B cell (primary cell): ENCODE measurements around the gene NECAP2. TPM values are rescaled to one million over a fixed set of nuclear protein-coding genes. Genes with fewer than 3 reads are reported as not detected.
"Not testable (repeated sequence)": the region's sequence is repeated elsewhere in the genome, so short reads cannot be mapped to it uniquely, and the experiment has no call there.

Experiments
- ATAC-seq: fragments of 200-7000 bp; cut with Tn5 transposase; one replicate; pipeline ENCODE4 v1.10.0; 2021; ENCODE audit warnings: low read depth, mild to moderate bottlenecking, moderate number of reproducible peaks, moderate library complexity
- CTCF ChIA-PET: fragments of 350-600 bp; sonication (Branson Sonifier 250); formaldehyde crosslinking; loops from one replicate; lab custom pipeline; 2021; ENCODE audit warnings: antibody characterized with exemption, inconsistent platforms; lab: Charles Lee
- POLR2A ChIA-PET: fragments of 350-600 bp; sonication (Branson Sonifier 250); formaldehyde crosslinking; loops from one replicate; lab custom pipeline; 2021; ENCODE audit warnings: antibody characterized with exemption; lab: Charles Lee
- DNase-seq: peaks from one replicate; pipeline ENCODE4 v3.0.0; 2013
- H2AFZ ChIP-seq: 2 replicates; pipeline ENCODE4 v1.6.1; 2012; ENCODE audit warnings: mild to moderate bottlenecking, low read depth, low read length; ENCODE audit not compliant: insufficient read depth, poor library complexity, severe bottlenecking
- H3K27ac ChIP-seq, 2 donors: 1 replicate in 1 of 2; 2 replicates in 1 of 2; pipeline ENCODE4 v1.5.1; 2012 to 2013; ENCODE audit warnings: low read length in 2 of 2, mild to moderate bottlenecking in 2 of 2, moderate library complexity in 1 of 2
- H3K27me3 ChIP-seq, 4 experiments: fragments of 200-600 bp in 1 of 4; sonication (generic) in 1 of 4; replicated peaks in 1 of 4; 1 replicate in 2 of 4; 2 replicates in 2 of 4; pipeline versions ENCODE4 v1.6.1 to v1.7.0; 2013 to 2016; ENCODE audit warnings: low read length in 3 of 4, mild to moderate bottlenecking in 2 of 4, mixed read lengths in 1 of 4, moderate library complexity in 1 of 4; ENCODE audit not compliant: insufficient read depth in 4 of 4, control insufficient read depth in 3 of 4; ENCODE audit errors: control extremely low read depth in 1 of 4
- H3K36me3 ChIP-seq, 2 experiments: replicated peaks in 1 of 2; 1 replicate in 1 of 2; 2 replicates in 1 of 2; pipeline versions ENCODE4 v1.6.1 to v1.7.1; 2013; ENCODE audit warnings: low read length in 1 of 2; ENCODE audit not compliant: insufficient read depth in 2 of 2, control insufficient read depth in 1 of 2; ENCODE audit errors: control extremely low read depth in 1 of 2, extremely low read depth in 1 of 2
- H3K4me1 ChIP-seq, 2 donors: fragments of 200-600 bp in 1 of 2; sonication (generic) in 1 of 2; 1 replicate in 1 of 2; 2 replicates in 1 of 2; pipeline versions ENCODE4 v1.5.1 to v1.6.1; 2013 to 2017; ENCODE audit warnings: low read length in 2 of 2; ENCODE audit not compliant: control insufficient read depth in 2 of 2, insufficient read depth in 2 of 2
- H3K4me2 ChIP-seq: replicated peaks from 2 replicates; pipeline ENCODE3; 2012; ENCODE audit warnings: mild to moderate bottlenecking, low read depth, low read length; ENCODE audit not compliant: poor library complexity, severe bottlenecking
- H3K4me3 ChIP-seq, 5 experiments: fragments of 200-600 bp in 1 of 5; sonication (generic) in 1 of 5; 1 replicate in 3 of 5; 2 replicates in 2 of 5; pipeline versions ENCODE4 v1.5.1 to v1.7.0; 2011 to 2016; ENCODE audit warnings: low read length in 4 of 5, mild to moderate bottlenecking in 4 of 5, low read depth in 2 of 5, control low read depth in 1 of 5, moderate library complexity in 1 of 5; ENCODE audit not compliant: insufficient read depth in 1 of 5; ENCODE audit errors: control extremely low read depth in 1 of 5, extremely low read depth in 1 of 5
- H3K79me2 ChIP-seq: fragments of 200-600 bp; sonication (generic); one replicate; pipeline ENCODE4 v1.6.0; 2016; ENCODE audit warnings: low read length; ENCODE audit not compliant: control insufficient read depth, insufficient read depth
- H3K9ac ChIP-seq: fragments of 200-600 bp; sonication (generic); 2 replicates; pipeline ENCODE4 v1.6.1; 2017; ENCODE audit warnings: mild to moderate bottlenecking, low read length, moderate library complexity
- H3K9me3 ChIP-seq, 3 donors: one replicate each; pipeline versions ENCODE4 v1.6.1 to v1.7.1; 2013; ENCODE audit warnings: low read length in 2 of 3; ENCODE audit not compliant: control insufficient read depth in 2 of 3, insufficient read depth in 1 of 3; ENCODE audit errors: control extremely low read depth in 1 of 3
- H4K20me1 ChIP-seq: 2 replicates; pipeline ENCODE4 v1.6.0; 2012; ENCODE audit warnings: mild to moderate bottlenecking, low read length; ENCODE audit not compliant: insufficient read depth, control insufficient read depth, poor library complexity, severe bottlenecking
- H3K27ac Mint-ChIP-seq: one replicate; pipeline ENCODE4 v1.8.0; 2021; ENCODE audit warnings: mixed read lengths
- H3K27me3 Mint-ChIP-seq: one replicate; pipeline ENCODE4 v1.8.0; 2021; ENCODE audit warnings: mixed read lengths
- H3K4me1 Mint-ChIP-seq: one replicate; pipeline ENCODE4 v1.8.0; 2021; ENCODE audit warnings: mixed read lengths
- H3K4me3 Mint-ChIP-seq: one replicate; pipeline ENCODE4 v1.8.0; 2021; ENCODE audit warnings: mixed read lengths
- H3K9me3 Mint-ChIP-seq: one replicate; pipeline ENCODE4 v1.8.0; 2022; ENCODE audit warnings: mixed read lengths; ENCODE audit not compliant: insufficient read depth
- CTCF ChIP-seq: fragments of 200-600 bp; IDR thresholded peaks from one replicate; pipeline ENCODE4 v1.8.0; 2022; ENCODE audit warnings: antibody characterized with exemption, mild to moderate bottlenecking
- EZH2 ChIP-seq: IDR thresholded peaks from 2 replicates; pipeline ENCODE4 v1.6.1; 2012; ENCODE audit warnings: borderline replicate concordance, low read depth, mild to moderate bottlenecking, moderate library complexity, low read length; ENCODE audit not compliant: insufficient read depth, poor library complexity, severe bottlenecking
- WGBS: methylation state at CpG from one replicate; pipeline ENCODE4 v1.1.5; 2013; ENCODE audit warnings: missing lambda C conversion rate; ENCODE audit not compliant: insufficient coverage; 5-methylcytosine and 5-hydroxymethylcytosine counted together
- intact Hi-C: fragments of 100-400 bp; cut with micrococcal nuclease; formaldehyde crosslinking; loops from one replicate; pipeline ENCODE4 v1.10.0; 2022
- polyA plus RNA-seq: library from polyadenylated mRNA; depleted of rRNA; stranded (reverse); fragments of >200 nt; gene quantifications from 2 replicates; pipeline ENCODE4 v1.2.3, GENCODE V29; 2012
- total RNA-seq, 2 donors: library from RNA; stranded (reverse); fragments of 120-200 nt in 1 of 2; gene quantifications; 1 replicate in 1 of 2; 2 replicates in 1 of 2; pipeline versions ENCODE4 v1.2.3 to v1.2.4, GENCODE V29; 2013 to 2022

Gene NECAP2
- total and polyA plus RNA-seq, 2 donors (not counting 1 experiment from before 2014, with no cell fraction given), result 77.3 to 81.5 TPM

GRCh38 chr1:16489195-16489880 is 48.8 kb downstream of the NECAP2 start:
- CTCF ChIA-PET, DNase-seq, H2AFZ ChIP-seq, H3K27ac ChIP-seq, H3K4me1 ChIP-seq, H3K4me3 ChIP-seq, H3K27me3 Mint-ChIP-seq, H3K27me3 ChIP-seq, H3K4me3 Mint-ChIP-seq, H3K79me2 ChIP-seq, intact Hi-C loops, H3K9ac ChIP-seq, H4K20me1 ChIP-seq, H3K36me3 ChIP-seq, POLR2A ChIA-PET, H3K9me3 ChIP-seq, ATAC-seq, H3K4me1 Mint-ChIP-seq, H3K27ac Mint-ChIP-seq, H3K4me2 ChIP-seq, H3K9me3 Mint-ChIP-seq: not testable (repeated sequence)
- WGBS, result 100% methylated on average over 1 of the region's 9 CpGs

- H3K36me3 ChIP-seq, result no peaks in the 10 kb centered on the region
- DNase-seq (no peak), ATAC-seq (no peak)
- no peak overlapping the region for H3K4me2 ChIP-seq
- ChIA-PET CTCF (no interaction called here), POLR2A (interaction anchor here (0.7 kb wide), 1 partner anchor 912 kb away, joined by 3 read pairs; no protein-coding TSS in a partner anchor)
- no peak overlapping the region for H3K9ac ChIP-seq
- H3K9me3 Mint-ChIP-seq, result no peaks in the 10 kb centered on the region
- H3K4me1 ChIP-seq, result no peaks in the 10 kb centered on the region
- no peak overlapping the region for H3K4me3 ChIP-seq
- no peaks in the 10 kb centered on the region for H3K4me1 Mint-ChIP-seq
- TF ChIP-seq CTCF (no peak), EZH2 (no peak)
- H3K27ac Mint-ChIP-seq, result no peak overlapping the region
- H3K27me3 Mint-ChIP-seq, result no peaks in the 10 kb centered on the region
- intact Hi-C loops, result no loop called here
- H3K27ac ChIP-seq, result no peak overlapping the region
- 97% methylated on average over 8 of the region's 9 CpGs for WGBS
- H4K20me1 ChIP-seq, result no peaks in the 10 kb centered on the region
- no peak overlapping the region for H2AFZ ChIP-seq
- H3K79me2 ChIP-seq, result no peaks in the 10 kb centered on the region
- H3K27me3 ChIP-seq, result no peaks in the 10 kb centered on the region
- no peak overlapping the region for H3K4me3 Mint-ChIP-seq
- H3K9me3 ChIP-seq, result no peaks in the 10 kb centered on the region
Observed at GRCh38 chr1:16491056-16491675, 50.6 kb downstream of the NECAP2 start.

- H2AFZ ChIP-seq, H3K9me3 ChIP-seq, POLR2A ChIA-PET, H3K4me2 ChIP-seq, H4K20me1 ChIP-seq, intact Hi-C loops, H3K4me3 ChIP-seq, H3K4me1 ChIP-seq, CTCF ChIA-PET, ATAC-seq, H3K36me3 ChIP-seq, H3K4me3 Mint-ChIP-seq, H3K9ac ChIP-seq, H3K27ac Mint-ChIP-seq, H3K27me3 Mint-ChIP-seq, DNase-seq, H3K27ac ChIP-seq, H3K27me3 ChIP-seq, H3K79me2 ChIP-seq, H3K9me3 Mint-ChIP-seq: not testable (repeated sequence)
- H3K4me1 Mint-ChIP-seq, result peaks cover 10% of the 10 kb centered on the region
- 67% methylated on average over 1 of the region's 7 CpGs for WGBS
Observed at GRCh38 chr1:16492937-16493336, 52.4 kb downstream of the NECAP2 start.
